SK-N-SH (cell line): Measurements from ENCODE around the gene HSPG2.

ENCODE experiments used
- ELF1 ChIP-seq: IDR thresholded peaks from 2 replicates; pipeline ENCODE4 v1.4.0; 2012
- EP300 ChIP-seq, 2 experiments: IDR thresholded peaks; 2 replicates each; pipeline versions ENCODE4 v1.4.0 to v1.6.1; 2012; ENCODE audit warnings: borderline replicate concordance in 1 of 2, low read depth in 1 of 2, low read length in 1 of 2
- FOXM1 ChIP-seq: IDR thresholded peaks from 2 replicates; pipeline ENCODE4 v1.4.0; 2012; ENCODE audit warnings: low read depth, mild to moderate bottlenecking
- GABPA ChIP-seq: IDR thresholded peaks from 2 replicates; pipeline ENCODE4 v1.4.0; 2012; ENCODE audit warnings: low read depth, mild to moderate bottlenecking
- NRF1 ChIP-seq: IDR thresholded peaks from 2 replicates; pipeline ENCODE4 v1.6.1; 2012; ENCODE audit warnings: low read depth, mild to moderate bottlenecking, low read length
- RCOR1 ChIP-seq: fragments of 150-350 bp; IDR thresholded peaks from 2 replicates; pipeline ENCODE4 v1.6.1; 2017; ENCODE audit warnings: antibody characterized with exemption, low read length
- RFX5 ChIP-seq: IDR thresholded peaks from 2 replicates; pipeline ENCODE4 v1.6.1; 2012; ENCODE audit warnings: mild to moderate bottlenecking, improper control_type of control experiment, low read length
- SMC3 ChIP-seq: IDR thresholded peaks from 2 replicates; pipeline ENCODE4 v1.6.1; 2012; ENCODE audit warnings: low read depth, low read length, improper control_type of control experiment
- TAF1 ChIP-seq: IDR thresholded peaks from 2 replicates; pipeline ENCODE4 v1.6.1; 2012; ENCODE audit warnings: low read depth, mild to moderate bottlenecking, low read length, moderate library complexity, borderline replicate concordance
- TF ChIP-seq, protein P1 (sequence below): fragments of 200-600 bp; sonication (generic); IDR thresholded peaks from 2 replicates; pipeline ENCODE4 v1.6.1; 2017; ENCODE audit warnings: antibody characterized with exemption, mild to moderate bottlenecking, moderate library complexity
- TF ChIP-seq, protein P2 (sequence below): IDR thresholded peaks from 2 replicates; pipeline ENCODE4 v1.4.0; 2012; ENCODE audit warnings: low read depth
- TF ChIP-seq, protein P3 (sequence below): IDR thresholded peaks from 2 replicates; pipeline ENCODE4 v1.6.1; 2012; ENCODE audit warnings: mild to moderate bottlenecking, low read depth, low read length, moderate library complexity
- TF ChIP-seq, protein P4 (sequence below): fragments of 150-350 bp; IDR thresholded peaks from 2 replicates; pipeline ENCODE4 v1.6.1; 2017; ENCODE audit warnings: antibody characterized with exemption, low read length, low read depth, borderline replicate concordance
- TF ChIP-seq, protein P5 (sequence below): fragments of 150-350 bp; IDR thresholded peaks from 2 replicates; pipeline ENCODE4 v1.6.1; 2016; ENCODE audit warnings: mild to moderate bottlenecking, low read depth, low read length

DNA sequence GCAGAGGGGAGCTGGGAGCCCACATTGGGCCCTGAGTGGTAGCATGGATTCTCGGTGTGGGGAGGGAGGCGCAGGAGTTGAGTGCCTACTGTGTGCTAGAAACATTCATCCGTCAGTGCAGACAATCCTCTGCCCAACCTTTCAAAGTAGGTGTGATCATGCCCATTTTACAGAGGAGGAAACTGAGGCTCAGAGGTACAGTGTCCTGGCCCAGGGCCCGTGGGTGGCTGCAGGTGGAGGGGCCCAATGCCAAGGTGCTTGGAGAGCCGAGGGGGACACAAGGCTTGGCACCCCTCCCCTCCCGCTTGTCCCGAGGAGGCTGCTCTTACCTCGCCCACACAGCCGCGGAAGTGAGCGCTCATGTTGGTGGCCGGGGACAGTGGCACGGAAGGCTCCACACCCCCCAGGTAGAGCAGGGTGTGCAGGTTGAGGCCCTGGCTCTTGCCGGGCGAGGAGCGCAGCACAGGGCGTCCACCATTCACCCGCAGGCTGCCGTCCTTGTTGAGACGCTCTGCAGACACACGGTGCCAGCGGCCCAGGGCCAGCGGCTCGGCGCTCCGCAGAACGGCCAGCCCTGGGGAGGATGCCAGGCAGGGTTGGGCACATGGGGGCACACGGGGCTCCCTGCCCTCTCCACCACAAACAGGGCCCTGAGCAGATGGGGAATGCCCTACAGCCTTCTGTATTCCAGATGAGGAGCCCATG is 108.5 kb downstream of the HSPG2 start:
- TF ChIP-seq, protein P1, sequence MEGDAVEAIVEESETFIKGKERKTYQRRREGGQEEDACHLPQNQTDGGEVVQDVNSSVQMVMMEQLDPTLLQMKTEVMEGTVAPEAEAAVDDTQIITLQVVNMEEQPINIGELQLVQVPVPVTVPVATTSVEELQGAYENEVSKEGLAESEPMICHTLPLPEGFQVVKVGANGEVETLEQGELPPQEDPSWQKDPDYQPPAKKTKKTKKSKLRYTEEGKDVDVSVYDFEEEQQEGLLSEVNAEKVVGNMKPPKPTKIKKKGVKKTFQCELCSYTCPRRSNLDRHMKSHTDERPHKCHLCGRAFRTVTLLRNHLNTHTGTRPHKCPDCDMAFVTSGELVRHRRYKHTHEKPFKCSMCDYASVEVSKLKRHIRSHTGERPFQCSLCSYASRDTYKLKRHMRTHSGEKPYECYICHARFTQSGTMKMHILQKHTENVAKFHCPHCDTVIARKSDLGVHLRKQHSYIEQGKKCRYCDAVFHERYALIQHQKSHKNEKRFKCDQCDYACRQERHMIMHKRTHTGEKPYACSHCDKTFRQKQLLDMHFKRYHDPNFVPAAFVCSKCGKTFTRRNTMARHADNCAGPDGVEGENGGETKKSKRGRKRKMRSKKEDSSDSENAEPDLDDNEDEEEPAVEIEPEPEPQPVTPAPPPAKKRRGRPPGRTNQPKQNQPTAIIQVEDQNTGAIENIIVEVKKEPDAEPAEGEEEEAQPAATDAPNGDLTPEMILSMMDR, result no peak
- TF ChIP-seq GABPA (no peak), EP300 (IDR thresholded peaks at IDR 0.05; ENCODE audit: borderline replicate concordance in 1 of 2, low read depth in 1 of 2, low read length in 1 of 2) (no peak), NRF1 (no peak), SMC3 (no peak), RFX5 (no peak), TAF1 (no peak), ELF1 (no peak), RCOR1 (no peak), FOXM1 (no peak)
- TF ChIP-seq, protein P2, sequence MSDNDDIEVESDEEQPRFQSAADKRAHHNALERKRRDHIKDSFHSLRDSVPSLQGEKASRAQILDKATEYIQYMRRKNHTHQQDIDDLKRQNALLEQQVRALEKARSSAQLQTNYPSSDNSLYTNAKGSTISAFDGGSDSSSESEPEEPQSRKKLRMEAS, result no peak
- TF ChIP-seq, protein P3, sequence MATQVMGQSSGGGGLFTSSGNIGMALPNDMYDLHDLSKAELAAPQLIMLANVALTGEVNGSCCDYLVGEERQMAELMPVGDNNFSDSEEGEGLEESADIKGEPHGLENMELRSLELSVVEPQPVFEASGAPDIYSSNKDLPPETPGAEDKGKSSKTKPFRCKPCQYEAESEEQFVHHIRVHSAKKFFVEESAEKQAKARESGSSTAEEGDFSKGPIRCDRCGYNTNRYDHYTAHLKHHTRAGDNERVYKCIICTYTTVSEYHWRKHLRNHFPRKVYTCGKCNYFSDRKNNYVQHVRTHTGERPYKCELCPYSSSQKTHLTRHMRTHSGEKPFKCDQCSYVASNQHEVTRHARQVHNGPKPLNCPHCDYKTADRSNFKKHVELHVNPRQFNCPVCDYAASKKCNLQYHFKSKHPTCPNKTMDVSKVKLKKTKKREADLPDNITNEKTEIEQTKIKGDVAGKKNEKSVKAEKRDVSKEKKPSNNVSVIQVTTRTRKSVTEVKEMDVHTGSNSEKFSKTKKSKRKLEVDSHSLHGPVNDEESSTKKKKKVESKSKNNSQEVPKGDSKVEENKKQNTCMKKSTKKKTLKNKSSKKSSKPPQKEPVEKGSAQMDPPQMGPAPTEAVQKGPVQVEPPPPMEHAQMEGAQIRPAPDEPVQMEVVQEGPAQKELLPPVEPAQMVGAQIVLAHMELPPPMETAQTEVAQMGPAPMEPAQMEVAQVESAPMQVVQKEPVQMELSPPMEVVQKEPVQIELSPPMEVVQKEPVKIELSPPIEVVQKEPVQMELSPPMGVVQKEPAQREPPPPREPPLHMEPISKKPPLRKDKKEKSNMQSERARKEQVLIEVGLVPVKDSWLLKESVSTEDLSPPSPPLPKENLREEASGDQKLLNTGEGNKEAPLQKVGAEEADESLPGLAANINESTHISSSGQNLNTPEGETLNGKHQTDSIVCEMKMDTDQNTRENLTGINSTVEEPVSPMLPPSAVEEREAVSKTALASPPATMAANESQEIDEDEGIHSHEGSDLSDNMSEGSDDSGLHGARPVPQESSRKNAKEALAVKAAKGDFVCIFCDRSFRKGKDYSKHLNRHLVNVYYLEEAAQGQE, result no peak
- TF ChIP-seq, protein P4, sequence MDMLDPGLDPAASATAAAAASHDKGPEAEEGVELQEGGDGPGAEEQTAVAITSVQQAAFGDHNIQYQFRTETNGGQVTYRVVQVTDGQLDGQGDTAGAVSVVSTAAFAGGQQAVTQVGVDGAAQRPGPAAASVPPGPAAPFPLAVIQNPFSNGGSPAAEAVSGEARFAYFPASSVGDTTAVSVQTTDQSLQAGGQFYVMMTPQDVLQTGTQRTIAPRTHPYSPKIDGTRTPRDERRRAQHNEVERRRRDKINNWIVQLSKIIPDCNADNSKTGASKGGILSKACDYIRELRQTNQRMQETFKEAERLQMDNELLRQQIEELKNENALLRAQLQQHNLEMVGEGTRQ, result no peak
- TF ChIP-seq, protein P5, sequence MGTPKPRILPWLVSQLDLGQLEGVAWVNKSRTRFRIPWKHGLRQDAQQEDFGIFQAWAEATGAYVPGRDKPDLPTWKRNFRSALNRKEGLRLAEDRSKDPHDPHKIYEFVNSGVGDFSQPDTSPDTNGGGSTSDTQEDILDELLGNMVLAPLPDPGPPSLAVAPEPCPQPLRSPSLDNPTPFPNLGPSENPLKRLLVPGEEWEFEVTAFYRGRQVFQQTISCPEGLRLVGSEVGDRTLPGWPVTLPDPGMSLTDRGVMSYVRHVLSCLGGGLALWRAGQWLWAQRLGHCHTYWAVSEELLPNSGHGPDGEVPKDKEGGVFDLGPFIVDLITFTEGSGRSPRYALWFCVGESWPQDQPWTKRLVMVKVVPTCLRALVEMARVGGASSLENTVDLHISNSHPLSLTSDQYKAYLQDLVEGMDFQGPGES, result no peak
